Measurements from ENCODE around the gene CAMKV. TPM values are rescaled to one million over a fixed set of nuclear protein-coding genes. Genes with fewer than 3 reads are reported as not detected.

Gene CAMKV
- total RNA-seq, 2 donors from 2014 or later = 0.43 to 0.48 TPM

- H3K9me3 Mint-ChIP-seq = no peaks in the 10 kb centered on the region
- H3K36me3 Mint-ChIP-seq = no peaks in the 10 kb centered on the region
- no peak for ATAC-seq
- peak overlapping the region in 1 of 2 donors; percentile 69 for H3K27ac Mint-ChIP-seq
- DNase-seq (ENCODE audit: low spot score in 2 of 2) = no peak
Measured at GRCh38 chr3:49871531-49872153, 1.9 kb upstream of the CAMKV start.

GRCh38 chr3:49868862-49869466, 742 bp downstream of the CAMKV start:
- no peak overlapping the region for H3K27ac Mint-ChIP-seq
- ATAC-seq (no peak), DNase-seq (ENCODE audit: low spot score in 2 of 2) (no peak)
- no peaks in the 10 kb centered on the region for H3K9me3 Mint-ChIP-seq
- H3K36me3 Mint-ChIP-seq = no peaks in the 10 kb centered on the region

- Mint-ChIP-seq H3K36me3 (no peaks in the 10 kb centered on the region), H3K9me3 (no peaks in the 10 kb centered on the region), H3K27ac (no peak overlapping the region)
- ATAC-seq (no peak), DNase-seq (ENCODE audit: low spot score in 2 of 2) (peak in 1 of 2 donors; percentile 34)
Measured at GRCh38 chr3:49867871-49868321, 1.8 kb downstream of the CAMKV start.

GRCh38 chr3:49867400-49867799, 2.3 kb downstream of the CAMKV start:
- Mint-ChIP-seq H3K36me3 (no peaks in the 10 kb centered on the region), H3K27ac (no peak overlapping the region), H3K9me3 (no peaks in the 10 kb centered on the region)
- no peak for ATAC-seq
- no peak for DNase-seq (ENCODE audit: low spot score in 2 of 2)

GRCh38 chr3:49865198-49865784, 4.4 kb downstream of the CAMKV start:
- Mint-ChIP-seq H3K36me3 (no peaks in the 10 kb centered on the region), H3K9me3 (no peaks in the 10 kb centered on the region), H3K27ac (no peak overlapping the region)
- DNase-seq (ENCODE audit: low spot score in 2 of 2) (no peak), ATAC-seq (no peak)

GRCh38 chr3:49864505-49864904, 5.2 kb downstream of the CAMKV start:
- no peak overlapping the region for H3K27ac Mint-ChIP-seq
- H3K9me3 Mint-ChIP-seq = no peaks in the 10 kb centered on the region
- ATAC-seq (no peak), DNase-seq (ENCODE audit: low spot score in 2 of 2) (no peak)
- no peaks in the 10 kb centered on the region for H3K36me3 Mint-ChIP-seq

GRCh38 chr3:49859576-49860305, 10.0 kb downstream of the CAMKV start:
- no peak overlapping the region for H3K27ac Mint-ChIP-seq
- peaks cover 0 to 9% of the 10 kb centered on the region in 2 donors for H3K36me3 Mint-ChIP-seq
- no peak for DNase-seq (ENCODE audit: low spot score in 2 of 2)
- no peaks in the 10 kb centered on the region for H3K9me3 Mint-ChIP-seq
- no peak for ATAC-seq

GRCh38 chr3:49856181-49857005, 13.3 kb downstream of the CAMKV start, which contains the start of gene TRAIP:
TRAIP (minus strand) TSS chr3:49856564; CDS start chr3:49856453, 111 bp downstream.
- DNase-seq (ENCODE audit: low spot score in 2 of 2) = peak; percentile 94 to 97
- Mint-ChIP-seq H3K36me3 (peaks cover 0 to 9% of the 10 kb centered on the region in 2 donors), H3K9me3 (no peaks in the 10 kb centered on the region), H3K27ac (peak within 1 kb of the TSS; percentile 94 to 96)
- ATAC-seq = peak; percentile 99

GRCh38 chr3:49855662-49856061, 14.0 kb downstream of the CAMKV start:
- DNase-seq (ENCODE audit: low spot score in 2 of 2) (no peak), ATAC-seq (no peak)
- H3K27ac Mint-ChIP-seq = peak overlapping the region; percentile 94 to 96
- H3K9me3 Mint-ChIP-seq = no peaks in the 10 kb centered on the region
- peaks cover 0 to 9% of the 10 kb centered on the region in 2 donors for H3K36me3 Mint-ChIP-seq

- DNase-seq (ENCODE audit: low spot score in 2 of 2) (no peak), ATAC-seq (no peak)
- H3K9me3 Mint-ChIP-seq = no peaks in the 10 kb centered on the region
- peaks cover 0 to 4% of the 10 kb centered on the region in 2 donors for H3K36me3 Mint-ChIP-seq
- H3K27ac Mint-ChIP-seq = peak overlapping the region in 1 of 2 donors; percentile 30
Measured at GRCh38 chr3:49845694-49846093, 24.0 kb downstream of the CAMKV start.

GRCh38 chr3:49844464-49845183, 25.1 kb downstream of the CAMKV start:
- H3K9me3 Mint-ChIP-seq = no peaks in the 10 kb centered on the region
- H3K27ac Mint-ChIP-seq = no peak overlapping the region
- no peak for DNase-seq (ENCODE audit: low spot score in 2 of 2)
- no peak for ATAC-seq
- peaks cover 0 to 4% of the 10 kb centered on the region in 2 donors for H3K36me3 Mint-ChIP-seq

GRCh38 chr3:49842843-49843517, 26.7 kb downstream of the CAMKV start:
- DNase-seq (ENCODE audit: low spot score in 2 of 2) (no peak), ATAC-seq (no peak)
- peaks cover 0 to 4% of the 10 kb centered on the region in 2 donors for H3K36me3 Mint-ChIP-seq
- no peaks in the 10 kb centered on the region for H3K9me3 Mint-ChIP-seq
- H3K27ac Mint-ChIP-seq = peak overlapping the region in 1 of 2 donors; percentile 39

GRCh38 chr3:49841806-49842205, 27.9 kb downstream of the CAMKV start:
- Mint-ChIP-seq H3K9me3 (no peaks in the 10 kb centered on the region), H3K27ac (peak overlapping the region; percentile 31 to 39), H3K36me3 (peaks cover 0 to 4% of the 10 kb centered on the region in 2 donors)
- DNase-seq (ENCODE audit: low spot score in 2 of 2) (no peak), ATAC-seq (no peak)

- Mint-ChIP-seq H3K27ac (peak overlapping the region; percentile 20 to 31), H3K9me3 (no peaks in the 10 kb centered on the region), H3K36me3 (peaks cover 0 to 4% of the 10 kb centered on the region in 2 donors)
- DNase-seq (ENCODE audit: low spot score in 2 of 2) (no peak), ATAC-seq (no peak)
Measured at GRCh38 chr3:49841126-49841696, 28.5 kb downstream of the CAMKV start.

GRCh38 chr3:49840388-49840787, 29.3 kb downstream of the CAMKV start:
- Mint-ChIP-seq H3K36me3 (peaks cover 0 to under 1% of the 10 kb centered on the region in 2 donors), H3K27ac (no peak overlapping the region), H3K9me3 (no peaks in the 10 kb centered on the region)
- DNase-seq (ENCODE audit: low spot score in 2 of 2) (no peak), ATAC-seq (no peak)

All from activated naive CD4-positive, alpha-beta T cell treated with anti-CD3 and anti-CD28 coated beads, Interleukin-2, amount 50 U/mL, for 72 hours (primary cell).